ENCODE results near the gene CYP17A1.
"Not testable (repeated sequence)": the region's sequence is repeated elsewhere in the genome, so short reads cannot be mapped to it uniquely, and the experiment has no call there.

CYP17A1 gene

DNA sequence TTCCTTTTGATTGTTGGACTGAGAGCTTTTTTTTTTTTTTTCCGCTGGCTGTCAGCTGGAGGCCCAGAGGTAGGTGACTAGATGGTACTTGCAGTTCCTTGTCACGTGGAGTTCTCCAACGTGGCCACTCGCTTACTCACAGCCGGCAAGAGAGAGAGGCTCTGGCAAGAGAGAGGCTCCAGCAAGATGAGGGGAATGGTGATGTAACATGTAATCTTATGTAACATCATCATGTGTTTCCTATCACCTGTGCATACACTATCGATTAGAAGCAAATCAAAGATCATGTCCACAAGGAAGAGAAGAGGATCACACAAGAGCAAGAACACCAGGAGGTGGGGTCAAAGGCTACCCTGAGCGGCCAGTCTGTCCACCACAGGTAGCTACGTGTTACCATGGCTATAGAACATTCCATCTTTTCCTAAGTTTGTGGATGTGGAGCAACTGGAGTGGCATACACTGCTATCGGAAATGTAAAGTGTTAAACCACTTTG is 12.9 kb upstream of the CYP17A1 start:
- no peak overlapping the region for H2AFZ ChIP-seq (ENCODE audit: low read depth, low read length, severe bottlenecking)
- H3K9me3 ChIP-seq (ENCODE audit: insufficient read depth, low read length) = no peaks in the 10 kb centered on the region
- H3K36me3 ChIP-seq (ENCODE audit: low read length) = no peaks in the 10 kb centered on the region
- H3K4me3 ChIP-seq (ENCODE audit: insufficient read depth, low read length, poor library complexity, severe bottlenecking) = no peak overlapping the region
- TF ChIP-seq, protein P1, sequence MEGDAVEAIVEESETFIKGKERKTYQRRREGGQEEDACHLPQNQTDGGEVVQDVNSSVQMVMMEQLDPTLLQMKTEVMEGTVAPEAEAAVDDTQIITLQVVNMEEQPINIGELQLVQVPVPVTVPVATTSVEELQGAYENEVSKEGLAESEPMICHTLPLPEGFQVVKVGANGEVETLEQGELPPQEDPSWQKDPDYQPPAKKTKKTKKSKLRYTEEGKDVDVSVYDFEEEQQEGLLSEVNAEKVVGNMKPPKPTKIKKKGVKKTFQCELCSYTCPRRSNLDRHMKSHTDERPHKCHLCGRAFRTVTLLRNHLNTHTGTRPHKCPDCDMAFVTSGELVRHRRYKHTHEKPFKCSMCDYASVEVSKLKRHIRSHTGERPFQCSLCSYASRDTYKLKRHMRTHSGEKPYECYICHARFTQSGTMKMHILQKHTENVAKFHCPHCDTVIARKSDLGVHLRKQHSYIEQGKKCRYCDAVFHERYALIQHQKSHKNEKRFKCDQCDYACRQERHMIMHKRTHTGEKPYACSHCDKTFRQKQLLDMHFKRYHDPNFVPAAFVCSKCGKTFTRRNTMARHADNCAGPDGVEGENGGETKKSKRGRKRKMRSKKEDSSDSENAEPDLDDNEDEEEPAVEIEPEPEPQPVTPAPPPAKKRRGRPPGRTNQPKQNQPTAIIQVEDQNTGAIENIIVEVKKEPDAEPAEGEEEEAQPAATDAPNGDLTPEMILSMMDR (IDR thresholded peaks at IDR 0.05; ENCODE audit: insufficient read depth, low read length, poor library complexity, severe bottlenecking) = no peak
- no peak for TF ChIP-seq EZH2phosphoT487 (conservative IDR thresholded peaks at IDR 0.05; ENCODE audit: low read length)
- no peaks in the 10 kb centered on the region for H4K20me1 ChIP-seq (ENCODE audit: low read depth, low read length)
- H3F3A ChIP-seq (ENCODE audit: insufficient read depth) = no peaks in the 10 kb centered on the region
- no peak overlapping the region for H3K27ac ChIP-seq (ENCODE audit: low read depth, low read length)
- no peaks in the 10 kb centered on the region for H3K27me3 ChIP-seq (ENCODE audit: low read length)
- no peak overlapping the region for H3K4me2 ChIP-seq (ENCODE audit: low read depth, low read length, poor library complexity, severe bottlenecking)
- H3K9me2 ChIP-seq (replicated peaks; ENCODE audit: insufficient read depth, low read length) = no peaks in the 10 kb centered on the region
- H3K9ac ChIP-seq (ENCODE audit: low read length) = no peak overlapping the region
- no peaks in the 10 kb centered on the region for H3K79me2 ChIP-seq (ENCODE audit: insufficient read depth, low read length)

DNA sequence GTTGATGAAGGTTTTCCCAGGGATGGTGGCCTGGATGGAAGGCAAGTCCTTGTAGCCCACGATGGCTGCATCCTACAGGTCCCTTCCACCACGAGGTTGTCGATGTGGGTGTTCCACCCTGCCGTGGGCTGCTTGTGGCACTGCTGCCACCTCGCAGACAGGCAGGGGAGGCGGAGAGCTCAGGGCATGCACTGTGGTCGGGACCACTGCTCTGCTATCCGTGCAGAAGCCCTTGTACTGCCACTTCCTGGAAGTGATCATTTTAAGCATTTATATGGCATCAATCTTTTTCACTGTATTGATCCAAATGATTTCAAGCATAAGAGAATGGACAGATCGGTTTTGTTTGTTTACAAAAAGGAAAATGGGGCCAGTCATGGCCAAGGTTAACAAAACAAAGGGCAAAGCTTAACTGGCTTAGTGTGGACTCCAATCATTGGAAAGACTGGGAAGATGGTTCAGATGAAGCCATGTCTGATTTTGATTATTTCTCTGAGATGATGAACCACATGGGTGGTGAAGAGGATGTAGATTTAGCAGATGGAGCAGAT is 8.2 kb upstream of the CYP17A1 start:
- no peaks in the 10 kb centered on the region for H4K20me1 ChIP-seq (ENCODE audit: low read depth, low read length)
- H3K9ac ChIP-seq (ENCODE audit: low read length) = no peak overlapping the region
- no peaks in the 10 kb centered on the region for H3K9me2 ChIP-seq (replicated peaks; ENCODE audit: insufficient read depth, low read length)
- H3K27ac ChIP-seq (ENCODE audit: low read depth, low read length) = no peak overlapping the region
- H3K4me3 ChIP-seq (ENCODE audit: insufficient read depth, low read length, poor library complexity, severe bottlenecking) = no peak overlapping the region
- no peak overlapping the region for H3K4me2 ChIP-seq (ENCODE audit: low read depth, low read length, poor library complexity, severe bottlenecking)
- H3K9me3 ChIP-seq (ENCODE audit: insufficient read depth, low read length) = no peaks in the 10 kb centered on the region
- no peaks in the 10 kb centered on the region for H3K27me3 ChIP-seq (ENCODE audit: low read length)
- H2AFZ ChIP-seq (ENCODE audit: low read depth, low read length, severe bottlenecking) = no peak overlapping the region
- H3F3A ChIP-seq (ENCODE audit: insufficient read depth) = no peaks in the 10 kb centered on the region
- H3K79me2 ChIP-seq (ENCODE audit: insufficient read depth, low read length) = no peaks in the 10 kb centered on the region
- no peaks in the 10 kb centered on the region for H3K36me3 ChIP-seq (ENCODE audit: low read length)
- TF ChIP-seq, protein P1 (IDR thresholded peaks at IDR 0.05; ENCODE audit: insufficient read depth, low read length, poor library complexity, severe bottlenecking) = no peak

DNA sequence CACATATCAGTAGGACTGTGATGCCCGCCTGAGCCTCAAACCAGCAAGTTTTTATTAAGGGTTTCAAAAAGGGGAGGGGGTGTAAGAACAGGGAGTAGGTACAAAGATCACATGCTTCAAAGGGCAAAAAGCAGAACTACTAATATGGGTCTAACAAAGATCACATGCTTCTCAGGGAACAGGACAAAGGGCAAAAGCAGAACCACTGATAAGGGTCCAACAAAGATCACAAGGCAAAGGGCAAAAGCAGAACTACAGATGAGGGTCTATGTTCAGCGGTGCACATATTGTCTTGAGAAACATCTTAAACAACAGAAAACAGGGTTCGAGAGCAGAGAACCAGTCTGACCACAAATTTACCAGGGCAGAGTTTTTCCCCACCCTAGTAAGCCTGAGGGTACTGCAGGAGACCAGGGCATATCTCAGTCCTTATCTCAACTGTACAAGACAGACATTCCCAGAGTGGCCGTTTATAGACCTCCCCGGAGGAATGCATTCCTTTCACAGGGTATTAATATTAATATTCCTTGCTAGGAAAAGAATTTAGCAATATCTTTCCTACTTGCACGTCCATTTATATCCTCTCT is 7.1 kb upstream of the CYP17A1 start:
- H3K9ac ChIP-seq (ENCODE audit: low read length); H3K36me3 ChIP-seq (ENCODE audit: low read length); H3K27ac ChIP-seq (ENCODE audit: low read depth, low read length); H4K20me1 ChIP-seq (ENCODE audit: low read depth, low read length); H3K4me2 ChIP-seq (ENCODE audit: low read depth, low read length, poor library complexity, severe bottlenecking); H3K9me2 ChIP-seq (replicated peaks; ENCODE audit: insufficient read depth, low read length); H3F3A ChIP-seq (ENCODE audit: insufficient read depth); H3K4me3 ChIP-seq (ENCODE audit: insufficient read depth, low read length, poor library complexity, severe bottlenecking); H3K79me2 ChIP-seq (ENCODE audit: insufficient read depth, low read length); H3K27me3 ChIP-seq (ENCODE audit: low read length); H2AFZ ChIP-seq (ENCODE audit: low read depth, low read length, severe bottlenecking); H3K9me3 ChIP-seq (ENCODE audit: insufficient read depth, low read length): not testable (repeated sequence)

DNA sequence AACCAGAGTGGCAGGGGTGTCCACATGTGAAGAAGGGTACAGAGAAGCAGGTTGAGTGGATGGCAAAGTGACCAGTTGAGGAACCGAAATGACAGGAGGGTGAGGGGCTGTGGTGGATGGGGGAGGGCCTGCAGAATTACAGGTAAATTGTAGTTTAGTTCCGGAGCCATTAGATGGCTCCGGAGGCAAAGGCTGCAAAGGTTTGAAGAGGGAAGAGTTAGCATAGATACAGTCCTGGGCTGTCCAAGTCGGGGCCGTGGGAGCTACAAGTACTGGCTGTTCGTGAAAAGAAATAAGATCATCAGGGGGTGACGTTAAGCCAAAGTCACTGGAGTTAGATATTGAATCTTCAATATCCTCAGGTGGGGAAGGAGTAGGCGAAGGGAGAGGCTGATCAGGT is 5.9 kb upstream of the CYP17A1 start:
- H3K27me3 ChIP-seq (ENCODE audit: low read length); H3K27ac ChIP-seq (ENCODE audit: low read depth, low read length); H3K9me3 ChIP-seq (ENCODE audit: insufficient read depth, low read length); H3K36me3 ChIP-seq (ENCODE audit: low read length); H3K79me2 ChIP-seq (ENCODE audit: insufficient read depth, low read length); H3K9me2 ChIP-seq (replicated peaks; ENCODE audit: insufficient read depth, low read length); H2AFZ ChIP-seq (ENCODE audit: low read depth, low read length, severe bottlenecking); H3K4me2 ChIP-seq (ENCODE audit: low read depth, low read length, poor library complexity, severe bottlenecking); H4K20me1 ChIP-seq (ENCODE audit: low read depth, low read length); H3K4me3 ChIP-seq (ENCODE audit: insufficient read depth, low read length, poor library complexity, severe bottlenecking); H3F3A ChIP-seq (ENCODE audit: insufficient read depth); H3K9ac ChIP-seq (ENCODE audit: low read length): not testable (repeated sequence)

Measured in SU-DHL-6 (cell line).